Stomach (tissue), 4 donors: ENCODE results near the gene LTBP4.

ENCODE experiments used
- CTCF ChIP-seq, 7 experiments: fragments of 450-650 bp in 4 of 7; fragments of 200-600 bp in 3 of 7; sonication (generic) in 3 of 7; IDR thresholded peaks; one replicate each; pipeline ENCODE4 v1.5.1; 2016 to 2019; ENCODE audit warnings: antibody characterized with exemption in 7 of 7, control low read depth in 2 of 7, mild to moderate bottlenecking in 1 of 7
- POLR2A ChIP-seq, 4 donors: fragments of 450-650 bp; IDR thresholded peaks; one replicate each; pipeline ENCODE4 v1.6.1; 2016; ENCODE audit warnings: antibody characterized with exemption in 4 of 4, control low read depth in 2 of 4, mild to moderate bottlenecking in 1 of 4, moderate library complexity in 1 of 4
- POLR2AphosphoS5 ChIP-seq, 3 donors: sonication (generic); formaldehyde crosslinking; IDR thresholded peaks; one replicate each; pipeline ENCODE4 v1.6.1; 2016; ENCODE audit warnings: antibody characterized with exemption in 3 of 3

- TF ChIP-seq POLR2A (IDR thresholded peaks at IDR 0.05) (no peak), CTCF (IDR thresholded peaks at IDR 0.05) (no peak), POLR2AphosphoS5 (IDR thresholded peaks at IDR 0.05) (no peak)
These were observed 60.4 kb downstream of the LTBP4 start for GRCh38 chr19:40661616-40662015.
